OCI-LY1 (cell line): ENCODE results near the gene CRYBB2.

Experiments used
- H2AFZ ChIP-seq: fragments of 200-600 bp; sonication (generic), shearing (Covaris generic); 2 replicates; pipeline ENCODE4 v1.6.0; 2014; ENCODE audit warnings: antibody characterized with exemption, mild to moderate bottlenecking, low read length
- H3F3A ChIP-seq: fragments of 200-600 bp; sonication (generic), shearing (Covaris generic); 2 replicates; pipeline ENCODE4 v1.6.0; 2014; ENCODE audit warnings: mild to moderate bottlenecking, antibody characterized with exemption, low read length, moderate library complexity; ENCODE audit not compliant: insufficient read depth
- H3K27ac ChIP-seq: fragments of 200-600 bp; sonication (generic); 2 replicates; pipeline ENCODE4 v1.5.1; 2014; ENCODE audit warnings: low read length, mixed run types, mild to moderate bottlenecking, low read depth; ENCODE audit not compliant: poor library complexity, severe bottlenecking
- H3K27me3 ChIP-seq: fragments of 200-600 bp; sonication (generic); 2 replicates; pipeline ENCODE4 v1.6.0; 2014; ENCODE audit warnings: antibody characterized with exemption, mild to moderate bottlenecking, low read length, moderate library complexity; ENCODE audit not compliant: insufficient read depth
- H3K36me3 ChIP-seq: fragments of 200-600 bp; sonication (generic); 2 replicates; pipeline ENCODE4 v1.6.1; 2014; ENCODE audit warnings: mild to moderate bottlenecking, antibody characterized with exemption, low read length, moderate library complexity, mixed read lengths; ENCODE audit not compliant: insufficient read depth
- H3K4me1 ChIP-seq: fragments of 200-600 bp; sonication (generic); 2 replicates; pipeline ENCODE4 v1.5.1; 2014; ENCODE audit warnings: mild to moderate bottlenecking, low read length, moderate library complexity; ENCODE audit not compliant: insufficient read depth, severe bottlenecking
- H3K4me2 ChIP-seq: fragments of 200-600 bp; sonication (generic), shearing (Covaris generic); 2 replicates; pipeline ENCODE4 v1.6.1; 2014; ENCODE audit warnings: low read length
- H3K4me3 ChIP-seq: fragments of 200-600 bp; sonication (generic); 2 replicates; pipeline ENCODE4 v1.5.1; 2014; ENCODE audit warnings: low read length, low read depth, mild to moderate bottlenecking, mixed read lengths; ENCODE audit not compliant: poor library complexity, severe bottlenecking
- H3K79me2 ChIP-seq: fragments of 200-600 bp; shearing (Covaris generic); 2 replicates; pipeline ENCODE4 v1.6.1; 2016; ENCODE audit warnings: mixed run types, low read length, mixed read lengths; ENCODE audit not compliant: insufficient read depth
- H3K9ac ChIP-seq: fragments of 200-600 bp; sonication (generic), shearing (Covaris generic); 2 replicates; pipeline ENCODE4 v1.6.1; 2014; ENCODE audit warnings: mild to moderate bottlenecking, low read length, mixed read lengths
- H3K9me2 ChIP-seq: fragments of 200-600 bp; sonication (generic), shearing (Covaris generic); 2 replicates; pipeline ENCODE4 v1.6.1; 2014; ENCODE audit warnings: low read depth, mild to moderate bottlenecking, low read length, mixed read lengths
- H3K9me3 ChIP-seq: fragments of 200-600 bp; shearing (Covaris generic); 2 replicates; pipeline ENCODE4 v1.6.1; 2014; ENCODE audit warnings: low read length, mixed read lengths
- H4K20me1 ChIP-seq: fragments of 200-600 bp; sonication (generic), shearing (Covaris generic); 2 replicates; pipeline ENCODE4 v1.6.0; 2016; ENCODE audit warnings: mild to moderate bottlenecking, low read length; ENCODE audit not compliant: insufficient read depth
- CTCF ChIP-seq: fragments of 200-600 bp; sonication (generic), shearing (Covaris generic); IDR thresholded peaks from 2 replicates; pipeline ENCODE4 v1.5.1; 2017; ENCODE audit warnings: mild to moderate bottlenecking, antibody characterized with exemption, low read length, moderate library complexity, mixed read lengths
- EZH2 ChIP-seq: fragments of 200-600 bp; sonication (generic), shearing (Covaris generic); IDR thresholded peaks from 2 replicates; pipeline ENCODE4 v1.8.0; 2017; ENCODE audit warnings: borderline replicate concordance, mixed run types, mild to moderate bottlenecking, antibody characterized with exemption, low read length, moderate library complexity, mixed read lengths

The CRYBB2 gene

GRCh38 chr22:25187469-25187868, 32.0 kb upstream of the CRYBB2 start:
- TF ChIP-seq CTCF (no peak), EZH2 (no peak)
- no peak overlapping the region for H3K9ac ChIP-seq
- H4K20me1 ChIP-seq = no peaks in the 10 kb centered on the region
- H3K4me1 ChIP-seq = no peaks in the 10 kb centered on the region
- H3K9me3 ChIP-seq = no peaks in the 10 kb centered on the region
- H3K9me2 ChIP-seq = no peaks in the 10 kb centered on the region
- H2AFZ ChIP-seq = no peak overlapping the region
- no peaks in the 10 kb centered on the region for H3K36me3 ChIP-seq
- H3F3A ChIP-seq = no peaks in the 10 kb centered on the region
- H3K4me3 ChIP-seq = no peak overlapping the region
- H3K27me3 ChIP-seq = no peaks in the 10 kb centered on the region
- no peaks in the 10 kb centered on the region for H3K79me2 ChIP-seq
- H3K27ac ChIP-seq = no peak overlapping the region
- no peak overlapping the region for H3K4me2 ChIP-seq

- no peaks in the 10 kb centered on the region for H3K9me2 ChIP-seq
- H3K4me3 ChIP-seq = no peak overlapping the region
- no peaks in the 10 kb centered on the region for H3K36me3 ChIP-seq
- TF ChIP-seq CTCF (no peak), EZH2 (no peak)
- H3F3A ChIP-seq = no peaks in the 10 kb centered on the region
- H3K9ac ChIP-seq = no peak overlapping the region
- no peak overlapping the region for H2AFZ ChIP-seq
- H3K4me2 ChIP-seq = no peak overlapping the region
- H3K27ac ChIP-seq = no peak overlapping the region
- H3K27me3 ChIP-seq = no peaks in the 10 kb centered on the region
- no peaks in the 10 kb centered on the region for H3K79me2 ChIP-seq
- H3K9me3 ChIP-seq = no peaks in the 10 kb centered on the region
- no peaks in the 10 kb centered on the region for H4K20me1 ChIP-seq
- no peaks in the 10 kb centered on the region for H3K4me1 ChIP-seq
Measured at GRCh38 chr22:25192406-25192805, 27.0 kb upstream of the CRYBB2 start.

GRCh38 chr22:25193130-25193529, 26.3 kb upstream of the CRYBB2 start:
- H3K9ac ChIP-seq = no peak overlapping the region
- no peaks in the 10 kb centered on the region for H4K20me1 ChIP-seq
- no peaks in the 10 kb centered on the region for H3K9me3 ChIP-seq
- H3K4me2 ChIP-seq = no peak overlapping the region
- H3F3A ChIP-seq = no peaks in the 10 kb centered on the region
- no peaks in the 10 kb centered on the region for H3K27me3 ChIP-seq
- TF ChIP-seq EZH2 = no peak
- TF ChIP-seq CTCF = no peak
- no peak overlapping the region for H3K27ac ChIP-seq
- H3K4me1 ChIP-seq = no peaks in the 10 kb centered on the region
- no peaks in the 10 kb centered on the region for H3K79me2 ChIP-seq
- no peak overlapping the region for H3K4me3 ChIP-seq
- H3K36me3 ChIP-seq = no peaks in the 10 kb centered on the region
- no peak overlapping the region for H2AFZ ChIP-seq
- H3K9me2 ChIP-seq = no peaks in the 10 kb centered on the region
